Pulmonary artery endothelial cell (primary cell): ENCODE results near the gene PFKFB1. TPM values are rescaled to one million over a fixed set of nuclear protein-coding genes. Genes with fewer than 3 reads are reported as not detected.

Experiments
- DNase-seq: peaks from one replicate; pipeline ENCODE4 v3.0.0-alpha.2; 2011; ENCODE audit warnings: low read depth, low spot score
- total RNA-seq: library from RNA; depleted of rRNA; stranded (reverse); fragments of >200 nt; gene quantifications from 2 replicates; pipeline ENCODE4 v1.2.3, GENCODE V29; 2014

The PFKFB1 gene
- total RNA-seq, 1 donor from 2014 or later: not detected

GRCh38 chrX:54922547-54922946, 71.4 kb downstream of the PFKFB1 start:
- no peak for DNase-seq

DNA sequence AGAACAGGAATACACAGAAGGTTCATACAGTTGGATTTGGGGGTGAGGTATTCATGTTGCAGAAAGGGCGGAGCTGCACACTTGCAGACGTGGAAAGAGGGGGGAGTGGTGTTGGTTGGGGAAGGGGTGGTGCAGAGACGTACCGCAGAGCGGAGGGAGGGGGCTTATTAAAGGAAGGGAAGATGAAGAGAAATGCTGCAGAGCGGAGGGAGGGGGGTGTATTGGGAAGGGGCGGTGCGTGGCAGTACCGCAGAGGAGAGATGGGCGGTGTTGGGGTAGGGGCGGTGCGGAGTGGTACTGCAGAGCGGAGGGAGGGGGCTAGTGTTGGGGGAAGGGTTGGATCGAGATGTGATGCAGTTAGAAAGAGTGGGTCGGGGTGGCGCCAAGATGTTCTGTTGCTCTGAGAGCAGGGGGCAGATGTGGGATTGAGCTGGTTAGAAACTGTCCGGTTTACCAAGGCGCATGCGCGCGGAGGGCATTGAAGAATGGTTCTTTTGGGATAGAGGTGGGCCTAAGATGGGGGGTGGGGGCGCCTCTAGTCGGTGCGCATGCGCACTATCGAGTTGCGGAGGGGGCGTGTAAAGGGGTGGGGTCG, 72.5 kb downstream of the PFKFB1 start:
- no peak for DNase-seq

DNA sequence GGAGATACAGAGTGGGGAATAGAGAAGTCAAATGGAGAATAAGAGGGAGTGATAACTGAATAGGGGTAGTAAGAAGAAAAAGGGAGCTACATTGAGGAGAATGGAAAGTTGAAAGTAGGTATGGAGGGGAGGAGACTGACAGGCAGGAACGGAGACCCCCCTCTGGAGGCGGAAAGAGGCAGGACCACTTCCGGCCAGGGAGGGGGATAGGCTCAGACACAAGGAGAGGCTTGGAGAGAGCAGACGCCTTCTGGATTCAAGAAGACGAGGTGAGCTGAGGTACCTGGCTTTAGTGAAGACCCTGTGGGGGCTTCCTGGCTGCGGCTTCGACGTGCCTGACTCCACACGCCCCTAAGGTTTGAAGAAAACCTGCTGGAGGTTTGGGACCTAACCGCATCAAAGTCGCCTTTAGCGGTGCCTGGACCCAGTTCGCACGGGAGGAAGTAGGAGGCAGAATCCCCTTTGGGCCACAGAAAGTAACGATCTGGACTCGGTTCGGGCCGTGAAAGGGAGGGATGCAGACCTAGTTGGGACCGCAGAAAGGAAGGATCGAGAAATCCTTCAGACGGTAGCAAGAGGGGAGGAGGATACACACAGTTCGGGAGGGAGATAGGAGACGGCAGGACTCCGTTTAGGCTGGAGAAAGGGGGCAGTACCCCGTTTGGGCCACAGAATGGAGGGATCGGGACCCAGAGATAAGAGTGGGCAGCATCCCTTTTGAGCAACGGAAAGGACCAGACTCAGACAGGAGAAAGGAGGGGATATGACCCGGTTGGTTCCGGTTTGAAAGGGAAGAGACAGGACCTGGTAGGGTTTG, 73.2 kb downstream of the PFKFB1 start, which contains the start of gene TRO:
TRO (plus strand) TSS at position 215 of the 817 bp plus-strand sequence. CDS start 1,423 bp downstream, outside the sequence.
- no peak for DNase-seq

GRCh38 chrX:54909941-54910340, 84.0 kb downstream of the PFKFB1 start:
- DNase-seq: no peak

- no peak for DNase-seq
Observed at GRCh38 chrX:54894159-54894558, 99.8 kb downstream of the PFKFB1 start.

GRCh38 chrX:54891573-54891972, 102.4 kb downstream of the PFKFB1 start:
- no peak for DNase-seq

DNA sequence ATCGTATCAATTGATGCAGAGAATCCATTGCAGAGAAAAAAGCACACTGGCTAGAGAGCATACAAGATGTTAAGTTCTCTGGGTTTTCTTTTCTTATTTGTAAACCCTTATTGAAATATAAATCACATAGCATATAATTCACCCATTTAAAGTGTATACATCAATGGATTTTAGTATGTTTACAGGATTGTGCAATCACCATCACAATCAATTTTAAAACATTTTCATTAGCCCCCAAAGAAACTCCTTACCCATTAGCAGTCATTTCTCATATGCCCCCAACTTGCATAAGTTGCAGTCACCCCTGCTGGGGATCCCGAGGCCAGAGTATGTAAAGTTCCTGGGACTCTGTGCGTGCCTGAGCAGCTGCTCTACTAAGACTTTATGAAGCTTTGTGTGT, 108.2 kb downstream of the PFKFB1 start:
- DNase-seq: no peak

Other genes starting within 250 kb of the PFKFB1 start
- not detected in 2 replicates for gene ITIH6, start 195.9 kb downstream of the PFKFB1 start, total RNA-seq
- gene MAGED2, start 186.4 kb downstream of the PFKFB1 start, total RNA-seq: 177 and 219 TPM in 2 replicates
- 1.6 and 7.2 TPM in 2 replicates for gene TRO, start 73.4 kb downstream of the PFKFB1 start, total RNA-seq
- 9.9 and 11.4 TPM in 2 replicates for gene APEX2, start 6.2 kb upstream of the PFKFB1 start, total RNA-seq
- not detected in 2 replicates for gene ALAS2, start 36.8 kb upstream of the PFKFB1 start, total RNA-seq
- not detected in 2 replicates for gene PAGE2B, start 80.8 kb upstream of the PFKFB1 start, total RNA-seq
- not detected in 2 replicates for gene PAGE2, start 94.8 kb upstream of the PFKFB1 start, total RNA-seq
- gene PAGE5, start 226.2 kb upstream of the PFKFB1 start, total RNA-seq: not detected in 2 replicates